OCI-M1 (cell line): ENCODE results near the gene SMARCA4.

Source experiments
- DNase-seq: peaks from one replicate; lab custom pipeline; 2025; lab: John Stamatoyannopoulos, UW

SMARCA4 gene

DNA sequence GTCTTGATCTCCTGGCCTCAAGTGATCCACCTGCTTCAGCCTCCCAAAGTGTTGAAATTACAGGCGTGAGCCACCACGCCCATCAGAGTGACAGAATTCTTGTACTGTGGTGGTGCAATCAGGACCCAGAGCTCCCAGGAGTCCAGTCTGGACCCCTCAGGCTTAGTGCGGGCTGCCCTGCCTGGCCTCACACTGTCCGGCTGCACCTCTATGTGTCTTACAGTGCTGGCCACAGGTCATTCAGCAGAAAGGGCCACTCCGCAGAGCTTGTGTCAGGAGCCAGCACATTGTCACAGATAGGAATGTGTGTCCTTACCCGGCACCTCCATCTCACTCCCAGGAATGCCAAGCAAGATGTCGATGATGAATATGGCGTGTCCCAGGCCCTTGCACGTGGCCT is 49.2 kb downstream of the SMARCA4 start:
- no peak for DNase-seq

DNA sequence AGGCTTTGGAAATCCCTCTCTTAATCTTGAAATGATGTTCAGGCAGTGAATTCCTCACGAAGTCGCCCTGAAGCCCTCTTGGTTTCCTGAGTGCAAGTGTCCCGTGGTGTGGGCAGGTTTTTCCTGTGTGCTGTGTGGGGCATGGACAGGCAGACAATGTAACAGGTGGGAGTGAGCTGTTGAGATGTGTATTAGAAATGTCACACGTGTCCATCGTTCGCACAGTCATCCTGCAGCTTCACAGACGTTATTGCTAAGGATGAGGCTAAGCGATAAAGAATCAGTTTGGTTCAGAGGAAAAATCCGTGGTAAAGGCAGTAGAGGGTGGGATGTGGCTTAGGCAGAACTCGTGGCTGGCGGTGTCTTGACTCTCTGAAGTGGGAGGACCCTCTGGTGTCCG is 51.7 kb downstream of the SMARCA4 start:
- DNase-seq, result no peak

DNA sequence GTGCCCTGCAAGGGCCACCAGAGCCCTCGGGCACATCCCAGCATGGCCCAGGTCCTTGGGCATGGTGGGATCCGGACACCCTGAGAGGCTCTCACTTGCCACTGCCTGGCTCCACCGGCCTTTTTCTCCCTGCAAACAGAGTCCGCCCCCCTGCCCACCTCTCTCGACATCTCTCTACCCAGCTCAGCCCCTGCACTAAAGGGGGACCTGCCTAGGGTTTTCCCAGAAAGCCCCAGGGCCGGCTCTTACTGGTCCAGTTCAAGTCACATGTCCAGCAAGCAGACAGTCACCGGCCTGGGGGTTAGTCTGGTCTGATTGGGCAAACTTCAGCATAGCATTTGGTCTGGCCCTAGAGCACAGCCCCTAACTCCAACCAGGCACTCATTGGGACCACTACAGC is 52.9 kb downstream of the SMARCA4 start:
- no peak for DNase-seq

DNA sequence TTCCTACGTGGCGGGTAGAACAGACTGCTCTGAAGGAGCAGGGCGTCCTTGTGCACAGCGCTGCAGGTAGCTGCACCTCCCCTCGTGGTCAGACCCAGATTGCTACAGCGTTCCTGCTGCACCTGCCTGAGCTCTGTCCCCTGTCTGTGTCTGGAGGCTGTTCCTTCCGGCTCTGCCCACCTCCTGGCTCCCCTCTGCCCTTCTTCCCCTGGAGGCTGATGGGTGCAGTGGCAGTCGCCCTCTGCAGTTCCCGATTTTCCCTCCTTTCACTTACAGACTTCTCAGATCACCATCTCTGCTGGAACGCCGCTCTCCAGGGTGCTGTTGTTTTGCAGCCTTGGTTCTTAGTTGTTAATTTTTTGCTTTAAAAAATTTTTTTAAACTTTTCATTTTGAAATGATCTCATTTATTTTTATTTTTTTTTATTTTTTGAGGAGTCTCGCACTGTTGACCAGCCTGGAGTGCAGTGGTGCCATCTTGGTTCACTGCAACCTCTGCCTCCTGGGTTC is 53.6 kb downstream of the SMARCA4 start:
- no peak for DNase-seq

DNA sequence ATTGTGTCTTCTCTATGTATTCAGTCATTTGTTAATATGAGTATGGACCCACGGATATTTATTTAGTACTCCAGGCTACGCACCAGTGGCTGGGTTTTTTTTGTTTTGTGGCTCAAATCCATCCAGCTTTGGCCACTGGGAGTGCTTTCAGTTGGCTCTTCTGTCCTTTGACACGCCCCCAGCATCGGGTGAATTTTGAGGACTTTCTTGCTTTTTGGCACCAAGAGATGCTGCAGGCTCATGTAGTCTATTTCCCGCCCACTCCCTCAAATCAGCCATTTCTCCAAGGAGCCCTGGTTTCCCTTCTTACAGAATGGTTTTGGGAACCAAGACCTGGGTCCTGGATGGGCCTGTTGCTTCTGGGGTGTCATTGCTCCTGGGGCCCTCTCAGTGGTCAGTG is 55.8 kb downstream of the SMARCA4 start:
- DNase-seq, result no peak

DNA sequence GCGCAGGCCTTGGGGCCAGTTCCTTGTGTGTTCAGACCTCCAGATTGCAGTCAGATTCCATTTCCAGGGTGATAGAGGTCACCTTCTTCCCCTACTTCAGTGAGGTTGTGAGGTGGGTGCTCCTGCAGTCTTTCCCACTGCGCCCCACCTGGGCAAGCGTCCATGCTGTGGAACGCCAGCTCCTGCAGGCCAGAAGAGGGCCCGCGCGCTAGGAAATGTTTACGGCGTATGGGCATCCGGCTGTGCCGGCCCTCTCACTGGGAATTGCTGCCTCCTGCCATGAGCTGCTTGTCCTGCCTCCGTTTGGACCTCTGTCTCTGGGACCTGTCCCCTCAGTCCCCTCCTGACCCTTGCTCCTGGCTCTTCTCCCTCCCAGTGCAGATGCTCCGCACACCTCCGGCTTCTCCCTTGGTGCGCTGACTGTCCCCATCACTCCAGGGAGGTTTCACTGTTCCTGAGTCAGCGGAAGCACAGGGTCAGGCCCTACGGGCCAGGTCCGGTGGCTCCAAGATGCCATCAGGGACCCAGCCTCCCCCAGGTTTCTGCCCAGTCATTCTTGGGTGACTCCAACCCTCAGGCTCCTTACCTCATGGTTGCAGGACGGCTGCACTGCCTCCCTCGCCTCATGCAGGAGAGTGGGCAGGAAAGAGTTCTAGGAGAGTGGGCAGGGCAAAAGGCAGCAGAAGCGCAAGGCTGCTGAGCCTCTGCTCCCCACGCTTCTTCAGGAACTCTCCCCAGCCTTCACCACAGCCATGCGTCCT is 56.6 kb downstream of the SMARCA4 start:
- no peak for DNase-seq

DNA sequence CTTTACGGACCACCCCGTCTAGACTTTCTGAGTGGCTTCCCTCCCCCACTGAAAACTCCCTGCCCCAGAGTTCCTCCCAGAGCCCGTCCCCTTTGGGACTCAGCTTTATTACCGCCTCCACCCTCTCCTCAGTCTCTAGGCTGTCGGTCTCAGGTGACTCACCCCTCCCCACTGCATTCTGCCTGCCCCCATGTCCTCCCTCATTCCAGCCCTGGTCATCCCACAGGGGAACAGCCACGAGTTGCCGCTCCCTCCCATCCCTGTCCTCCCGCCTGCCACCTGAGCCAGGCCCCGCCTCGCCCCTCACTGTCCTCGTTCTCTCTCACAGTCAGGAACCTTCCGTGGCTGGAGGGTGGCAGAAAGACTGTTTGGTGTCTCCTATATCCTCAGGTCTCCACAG is 57.3 kb downstream of the SMARCA4 start:
- no peak for DNase-seq

DNA sequence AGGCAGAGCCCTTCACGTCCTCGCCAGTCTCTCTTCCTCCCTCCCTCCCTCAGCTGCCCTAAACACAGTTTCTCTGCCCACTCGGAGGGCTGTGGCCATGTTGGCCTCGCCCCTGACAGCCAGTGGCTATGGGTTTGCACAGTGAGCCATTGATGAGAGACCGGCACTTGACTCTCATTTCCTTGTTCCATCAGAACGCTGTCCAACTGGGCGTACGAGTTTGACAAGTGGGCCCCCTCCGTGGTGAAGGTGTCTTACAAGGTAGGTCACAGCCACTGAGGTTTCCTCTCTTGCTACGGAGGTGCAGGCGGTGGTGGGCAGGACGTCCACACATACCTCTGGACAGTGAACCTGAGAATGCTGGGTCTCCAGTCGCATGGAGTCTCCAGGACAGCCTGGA is 57.9 kb downstream of the SMARCA4 start:
- no peak for DNase-seq

DNA sequence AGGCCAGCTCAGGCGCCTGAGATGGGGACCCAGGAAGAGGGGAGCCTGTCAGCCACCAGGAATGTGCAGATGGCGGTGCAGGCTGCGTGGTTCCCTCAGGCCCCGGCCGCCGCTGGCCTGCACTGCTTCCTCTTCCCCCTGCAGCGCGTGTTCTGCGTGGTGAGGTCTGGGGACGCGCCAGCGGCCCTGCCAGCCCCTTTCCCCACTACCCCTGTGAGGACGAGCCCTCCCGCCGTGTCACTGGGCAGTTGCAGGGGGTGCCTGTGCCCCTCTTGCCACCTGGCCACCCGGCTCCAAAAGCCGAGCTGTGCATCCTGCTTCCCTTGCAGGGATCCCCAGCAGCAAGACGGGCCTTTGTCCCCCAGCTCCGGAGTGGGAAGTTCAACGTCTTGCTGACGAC is 58.4 kb downstream of the SMARCA4 start:
- DNase-seq, result no peak

DNA sequence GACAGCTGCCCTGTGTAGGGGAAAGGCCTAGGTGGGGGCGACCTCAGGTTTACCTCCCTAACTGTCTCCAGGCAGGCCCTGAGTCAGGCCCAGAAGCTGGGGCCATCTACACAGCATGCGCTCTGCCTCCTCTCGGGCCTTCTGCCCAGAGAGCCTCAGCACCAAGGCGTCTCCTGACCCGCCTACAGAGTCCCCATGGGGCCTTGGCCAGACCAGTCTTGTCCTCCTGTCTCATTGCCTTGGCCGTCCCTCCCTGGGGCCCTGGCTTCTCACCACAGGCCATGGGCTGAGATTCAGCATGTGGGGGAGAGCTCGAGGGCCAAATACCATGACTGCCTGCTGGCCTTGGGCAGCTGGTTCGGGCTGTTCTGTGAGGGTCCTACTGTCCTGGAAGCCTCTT is 59.0 kb downstream of the SMARCA4 start:
- DNase-seq, result no peak

DNA sequence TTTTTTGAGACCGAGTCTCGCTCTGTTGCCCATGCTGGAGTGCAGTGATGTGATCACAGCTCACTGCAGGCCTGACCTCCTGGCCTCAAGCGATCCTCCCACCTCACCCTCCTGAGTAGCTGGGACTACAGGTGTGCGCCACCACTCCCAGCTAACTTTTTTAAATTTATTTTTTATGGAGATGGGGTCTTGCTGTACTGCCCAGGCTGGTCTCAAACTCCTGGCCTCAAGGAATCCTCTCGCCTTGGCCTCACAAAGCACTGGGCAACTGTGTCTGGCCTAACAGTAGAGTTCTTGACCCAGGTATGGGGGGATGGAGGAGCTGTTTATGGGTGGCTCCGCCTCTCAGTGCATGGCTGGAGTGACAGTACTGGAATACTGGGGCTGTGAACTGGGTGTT is 59.6 kb downstream of the SMARCA4 start:
- DNase-seq, result no peak

DNA sequence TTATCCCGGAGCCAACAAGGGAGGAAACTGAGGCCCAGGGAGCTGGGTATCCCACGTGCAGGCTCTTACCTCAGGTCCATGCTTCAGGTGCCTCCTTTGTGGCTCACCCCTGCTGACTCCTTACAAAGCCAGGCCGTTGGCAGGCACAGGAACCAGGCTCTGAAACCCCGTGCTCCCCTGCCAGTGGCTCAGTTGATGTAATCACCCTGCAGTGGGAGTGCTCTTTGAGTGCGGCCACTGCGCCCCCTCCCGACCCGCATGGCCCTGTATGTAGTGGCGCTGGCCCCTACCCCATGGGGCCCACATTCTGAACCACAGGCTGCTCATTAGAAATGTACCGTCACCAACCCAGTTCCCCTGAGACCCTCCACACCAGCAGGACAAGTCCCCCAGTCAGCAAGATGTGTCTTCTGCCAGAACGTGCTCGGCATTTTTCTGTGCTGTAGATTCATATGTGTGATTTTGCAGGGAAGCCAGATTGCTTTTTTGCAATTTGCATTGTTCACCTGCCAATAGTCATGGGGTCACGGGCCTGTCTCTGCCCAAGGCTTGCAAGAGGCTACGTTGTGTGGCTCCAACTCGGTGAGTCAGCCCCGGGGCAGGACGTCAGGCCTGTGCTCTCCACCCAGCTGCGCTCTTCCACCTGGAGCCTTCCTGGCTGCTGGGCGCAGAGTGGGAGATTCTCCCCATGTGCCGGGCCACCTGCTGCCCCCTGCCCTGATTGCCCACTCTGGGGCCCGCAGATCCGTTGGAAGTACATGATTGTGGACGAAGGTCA is 60.3 kb downstream of the SMARCA4 start:
- no peak for DNase-seq

DNA sequence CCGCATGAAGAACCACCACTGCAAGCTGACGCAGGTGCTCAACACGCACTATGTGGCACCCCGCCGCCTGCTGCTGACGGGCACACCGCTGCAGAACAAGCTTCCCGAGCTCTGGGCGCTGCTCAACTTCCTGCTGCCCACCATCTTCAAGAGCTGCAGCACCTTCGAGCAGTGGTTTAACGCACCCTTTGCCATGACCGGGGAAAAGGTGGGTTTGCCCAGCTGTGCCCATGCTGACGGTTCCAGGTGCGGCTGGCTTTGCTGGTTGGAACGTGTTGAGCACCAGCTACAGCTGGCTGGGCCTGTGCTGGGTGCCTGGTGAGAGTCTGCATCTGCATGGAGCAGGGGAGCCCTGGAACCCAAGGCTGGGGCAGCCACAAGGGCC is 60.9 kb downstream of the SMARCA4 start:
- DNase-seq, result no peak

DNA sequence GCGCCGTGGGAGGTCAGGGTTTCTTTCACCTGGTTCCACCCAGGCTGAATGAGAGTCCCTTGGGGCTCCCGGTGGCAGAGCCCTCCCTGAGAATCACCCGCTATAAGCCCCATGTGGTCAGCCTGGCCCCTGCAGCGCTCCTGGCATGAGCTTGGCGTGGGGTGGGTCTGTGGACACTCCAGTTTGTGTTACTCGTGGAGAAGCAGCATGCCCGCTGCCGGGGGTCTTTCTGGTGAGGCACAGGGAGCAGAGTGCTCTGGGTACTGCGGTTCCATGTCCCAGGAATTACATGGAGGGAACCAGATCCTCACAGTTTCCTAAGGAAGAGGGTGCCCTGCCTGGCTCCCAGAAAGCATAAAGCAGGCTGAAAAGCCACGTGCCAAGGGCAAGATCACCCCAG is 62.2 kb downstream of the SMARCA4 start:
- no peak for DNase-seq

DNA sequence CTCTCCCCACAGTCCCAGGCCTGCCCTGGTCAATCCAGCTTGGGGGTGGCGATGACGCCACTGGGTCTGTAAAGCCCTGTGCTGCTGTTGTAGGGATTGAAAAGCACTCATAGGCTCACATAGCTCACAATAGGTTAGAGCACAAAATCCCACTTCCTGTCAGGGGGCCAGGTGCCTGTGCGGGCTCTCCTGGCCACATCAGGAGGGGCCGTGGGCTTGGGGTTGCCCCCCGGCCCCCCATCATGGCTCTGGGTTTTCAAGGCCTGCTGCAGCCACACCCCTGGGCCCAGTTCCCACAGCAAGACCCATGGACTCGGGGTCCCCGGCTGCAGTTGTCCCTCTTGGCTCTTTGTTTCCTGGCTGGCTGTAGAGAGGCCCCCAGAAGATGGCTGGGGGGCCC is 62.9 kb downstream of the SMARCA4 start:
- DNase-seq, result no peak

DNA sequence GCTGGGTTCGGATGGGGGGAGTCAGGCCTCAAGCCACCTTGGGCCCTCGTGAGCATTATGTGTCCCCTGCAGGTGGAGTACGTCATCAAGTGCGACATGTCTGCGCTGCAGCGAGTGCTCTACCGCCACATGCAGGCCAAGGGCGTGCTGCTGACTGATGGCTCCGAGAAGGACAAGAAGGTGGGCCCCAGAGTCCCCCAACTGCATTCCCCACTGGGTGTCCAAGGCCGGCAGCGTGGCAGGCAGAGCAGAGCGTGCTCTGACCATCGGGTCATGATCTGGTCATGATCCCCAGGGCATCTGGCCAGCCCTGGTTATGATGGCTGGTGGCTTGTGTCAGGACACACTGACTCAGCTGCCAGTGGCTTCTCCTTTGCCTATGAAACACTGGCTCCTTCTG is 63.4 kb downstream of the SMARCA4 start:
- DNase-seq, result no peak

DNA sequence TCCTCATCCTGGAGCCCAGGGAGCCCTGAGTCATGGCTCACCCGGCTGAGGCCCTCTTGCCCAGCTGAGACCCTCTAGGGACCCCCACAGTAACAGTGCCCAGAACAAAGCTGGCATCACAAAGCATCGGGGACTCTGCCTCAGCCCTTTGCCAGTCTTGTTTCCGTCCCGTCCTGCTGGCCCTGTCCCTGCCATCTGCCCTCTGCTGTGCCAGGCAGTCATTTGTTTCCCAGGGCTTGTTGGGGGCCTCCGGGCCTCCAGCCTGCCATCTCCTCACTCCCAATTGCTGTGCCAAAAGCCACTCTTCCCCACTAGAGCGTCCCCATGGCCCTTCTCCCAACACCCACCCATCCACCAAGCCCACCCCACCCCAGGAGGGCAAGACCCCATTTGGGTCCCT is 64.2 kb downstream of the SMARCA4 start:
- DNase-seq, result no peak

DNA sequence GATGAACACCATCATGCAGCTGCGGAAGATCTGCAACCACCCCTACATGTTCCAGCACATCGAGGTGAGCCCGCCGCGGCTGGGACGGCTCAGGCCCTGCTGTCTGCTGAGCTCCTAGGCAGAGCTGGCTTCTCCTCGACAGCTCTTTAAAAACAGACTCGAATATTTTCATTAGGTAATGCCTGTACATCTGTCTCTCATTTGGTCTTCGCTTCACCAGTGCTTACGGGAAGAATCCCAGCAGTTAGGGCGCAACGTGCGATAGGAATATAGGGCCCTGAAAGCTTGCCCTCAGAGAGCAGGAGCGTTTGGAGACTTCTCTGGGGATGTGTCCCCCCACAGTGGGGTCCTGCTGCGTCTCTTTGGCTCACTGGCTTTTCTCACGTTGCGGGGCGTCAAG is 64.6 kb downstream of the SMARCA4 start:
- DNase-seq, result no peak

DNA sequence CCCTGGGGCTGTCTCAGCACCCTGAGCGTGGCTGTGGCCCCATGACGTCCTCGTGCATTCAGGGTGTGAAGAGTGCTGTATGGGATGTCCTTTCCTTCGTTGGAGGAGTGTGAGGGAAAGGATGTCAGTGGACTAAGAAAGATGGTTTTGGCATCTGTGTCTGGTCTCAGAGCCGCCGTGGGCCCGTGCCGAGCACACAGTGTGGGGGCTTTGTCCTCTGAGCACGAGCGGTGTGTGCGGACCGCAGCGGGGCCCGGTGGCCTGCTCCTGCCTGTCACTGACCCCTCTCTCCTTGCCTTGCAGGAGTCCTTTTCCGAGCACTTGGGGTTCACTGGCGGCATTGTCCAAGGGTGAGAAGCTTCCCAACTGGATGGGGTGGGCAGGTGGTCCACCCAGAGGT is 65.2 kb downstream of the SMARCA4 start:
- DNase-seq, result no peak

DNA sequence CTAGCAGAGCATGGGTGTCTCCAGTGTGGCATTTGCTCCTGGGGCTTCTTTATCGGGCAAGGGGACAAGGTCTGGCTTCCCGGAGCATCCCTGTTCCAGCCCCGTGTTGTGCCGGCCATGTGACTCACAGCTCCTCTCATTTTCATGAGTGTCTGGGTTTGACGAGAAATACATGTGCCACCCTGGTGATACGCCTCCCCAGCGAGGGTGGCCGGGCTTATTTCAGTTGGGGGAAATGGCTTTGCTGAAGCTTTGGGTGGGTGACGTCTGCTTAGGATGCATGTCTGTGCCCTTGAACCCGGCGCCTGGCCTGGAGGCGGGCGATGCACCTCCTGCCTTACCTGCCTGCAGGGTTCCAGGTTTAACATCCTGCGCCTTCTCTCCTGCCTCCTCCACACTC is 66.6 kb downstream of the SMARCA4 start:
- no peak for DNase-seq

DNA sequence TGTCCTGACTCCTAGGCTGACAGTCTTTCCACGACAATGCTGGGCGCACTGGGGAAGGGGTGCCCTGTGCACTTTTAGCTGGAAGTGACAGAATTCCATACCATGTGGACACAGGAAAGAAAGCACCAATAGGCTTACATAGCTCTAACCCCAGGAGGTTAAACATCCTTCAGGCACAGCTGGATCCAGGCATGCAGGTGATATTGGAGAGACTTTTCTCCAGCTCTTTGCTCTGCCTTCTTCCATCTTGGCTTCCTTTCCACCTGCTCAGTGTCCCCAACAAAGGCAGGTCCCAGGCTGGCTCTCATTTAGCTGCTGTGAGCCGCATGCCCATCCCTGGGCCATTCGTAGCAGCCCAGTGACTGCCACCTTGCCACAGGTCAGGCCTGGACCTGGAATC is 67.3 kb downstream of the SMARCA4 start:
- no peak for DNase-seq

DNA sequence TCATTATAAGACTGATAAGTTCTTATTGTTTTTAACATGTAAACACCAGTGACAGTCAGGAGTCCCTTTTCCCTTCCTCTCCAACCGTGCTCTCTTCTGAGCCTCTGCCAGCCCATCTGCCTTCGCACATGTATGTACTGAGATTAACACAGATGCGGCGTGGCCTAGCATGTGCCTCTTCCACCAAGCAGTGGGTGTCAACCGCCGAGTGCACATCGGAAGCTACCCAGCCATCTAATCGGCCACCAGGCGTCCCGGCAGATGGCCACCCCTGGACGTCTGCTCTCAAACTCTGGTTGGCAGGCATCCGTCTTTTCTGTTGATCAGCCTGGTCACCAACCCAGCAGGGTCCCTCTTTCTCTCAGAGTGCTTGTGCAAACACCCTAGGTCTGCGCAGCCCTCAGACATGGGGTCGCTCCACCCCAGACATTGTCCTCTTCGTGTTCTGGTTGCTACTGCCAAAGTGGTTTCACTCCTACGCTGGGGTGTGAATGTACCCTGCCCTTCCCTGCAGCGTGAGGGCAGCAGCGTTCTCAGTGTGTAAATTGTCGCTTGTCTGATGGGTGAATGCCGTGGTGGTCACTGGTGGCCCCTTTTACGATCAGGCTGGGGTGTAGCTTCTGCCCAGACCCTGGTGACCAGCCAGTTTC is 70.7 kb downstream of the SMARCA4 start:
- DNase-seq, result no peak

DNA sequence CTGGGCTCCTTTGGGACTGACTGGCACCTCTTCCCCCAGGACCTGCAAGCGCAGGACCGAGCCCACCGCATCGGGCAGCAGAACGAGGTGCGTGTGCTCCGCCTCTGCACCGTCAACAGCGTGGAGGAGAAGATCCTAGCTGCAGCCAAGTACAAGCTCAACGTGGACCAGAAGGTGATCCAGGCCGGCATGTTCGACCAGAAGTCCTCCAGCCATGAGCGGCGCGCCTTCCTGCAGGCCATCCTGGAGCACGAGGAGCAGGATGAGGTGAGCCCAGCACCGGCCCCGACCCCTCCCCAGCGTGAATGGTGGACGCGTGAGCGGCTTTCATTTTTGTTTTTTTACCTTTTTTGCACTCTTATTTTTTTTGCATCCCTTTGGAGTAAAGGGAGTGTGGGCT is 72.4 kb downstream of the SMARCA4 start:
- no peak for DNase-seq
